GM18517 (cell line): Measurements from ENCODE around the gene SCN2B.

Experiments
- ATAC-seq: cut with Tn5 transposase; IDR thresholded peaks from one replicate; pipeline ENCODE4 v1.9.1; 2021; ENCODE audit warnings: mild to moderate bottlenecking, moderate library complexity; ENCODE audit not compliant: unreplicated experiment

SCN2B gene

DNA sequence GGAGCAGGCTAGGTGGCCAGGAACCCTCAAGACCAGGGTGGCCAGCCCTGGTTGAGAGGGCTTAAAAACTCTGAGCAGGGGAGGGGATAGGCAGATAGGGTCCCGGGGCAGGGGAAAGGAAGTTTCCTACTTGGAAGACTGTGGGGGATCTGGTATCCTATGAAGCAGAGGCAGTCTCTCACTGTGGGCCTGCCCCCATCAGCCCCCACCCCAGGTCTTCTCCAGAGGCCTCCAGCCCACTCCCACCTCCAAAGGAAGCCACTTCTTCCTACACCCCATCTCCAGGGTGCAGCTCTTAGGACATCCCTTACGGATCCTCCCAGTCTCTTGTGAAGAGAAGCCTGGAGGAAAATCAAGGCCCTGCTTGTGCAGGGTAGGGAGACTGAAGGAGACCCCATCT, 40.1 kb downstream of the SCN2B start:
- no peak for ATAC-seq

DNA sequence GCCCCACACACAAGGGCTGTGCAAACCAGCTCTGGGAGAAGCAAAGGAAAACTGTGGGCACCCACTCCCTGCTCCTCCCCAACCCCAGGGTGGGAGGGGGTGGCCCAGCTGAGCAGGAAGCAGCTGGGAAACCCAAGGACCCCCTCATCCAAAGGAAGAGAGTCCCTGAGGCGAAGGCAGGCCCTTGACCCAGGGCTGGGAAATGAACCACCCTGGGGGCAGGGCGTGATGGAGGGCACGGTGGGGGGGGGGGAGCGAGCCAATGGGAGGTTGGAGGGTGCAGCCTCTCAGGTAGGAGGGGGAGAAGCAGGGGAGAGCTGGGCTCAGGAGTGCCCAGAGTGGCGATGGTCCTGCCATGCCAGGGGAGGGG, 40.7 kb downstream of the SCN2B start:
- no peak for ATAC-seq

DNA sequence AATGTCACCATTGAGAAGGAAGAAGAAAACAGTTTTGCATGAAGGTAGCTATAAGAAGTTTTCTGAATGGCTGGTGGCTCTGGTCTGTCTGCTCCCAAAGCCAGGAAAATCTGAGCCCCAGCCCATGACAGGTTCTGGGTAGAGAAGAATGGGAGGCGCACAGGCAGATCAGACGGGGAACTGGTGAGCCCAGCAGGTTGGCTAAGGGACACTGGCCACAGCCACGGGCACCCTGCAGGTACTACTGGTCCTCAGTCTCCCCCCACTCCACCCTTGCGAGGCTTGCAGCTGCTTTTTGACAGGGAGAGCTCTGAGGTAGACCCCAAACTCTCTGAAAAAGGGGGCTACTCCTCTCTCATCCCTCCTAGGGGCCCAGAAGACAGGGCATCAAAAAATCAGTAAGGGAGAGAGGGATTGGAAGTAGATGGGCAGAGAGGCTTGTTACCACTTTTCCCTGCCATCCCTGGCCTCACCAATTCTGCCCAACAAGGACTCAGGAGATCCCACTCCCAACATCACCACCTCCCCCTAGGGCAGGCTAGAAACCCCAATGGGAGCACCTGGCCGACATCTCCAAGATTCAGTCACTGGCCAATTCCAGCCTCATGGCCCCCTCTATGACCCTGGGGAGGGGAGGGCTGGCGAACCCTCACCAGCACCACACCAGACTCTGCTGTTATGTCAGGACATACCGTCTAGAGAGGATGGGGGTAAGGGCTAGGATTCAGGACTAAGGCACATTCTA, 41.2 kb downstream of the SCN2B start:
- no peak for ATAC-seq

DNA sequence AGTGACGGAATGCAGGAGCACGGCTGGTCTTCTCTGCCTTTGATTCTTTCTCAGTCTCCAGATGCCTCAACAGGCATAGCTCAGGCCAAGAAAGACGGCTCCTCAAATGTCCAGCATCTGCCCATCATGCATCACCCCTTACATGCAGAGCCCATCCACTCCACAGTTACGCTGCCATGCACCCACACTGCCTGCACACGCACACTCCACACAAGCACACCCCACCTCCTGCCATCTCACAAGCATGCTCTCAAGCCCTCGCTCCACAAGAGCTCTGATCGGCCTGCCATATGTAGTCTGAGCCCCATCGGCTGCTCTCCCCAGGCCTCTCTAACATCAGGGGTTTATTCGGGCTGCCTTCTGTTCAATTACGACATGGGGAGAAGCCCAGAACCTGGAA, 42.6 kb downstream of the SCN2B start:
- no peak for ATAC-seq

DNA sequence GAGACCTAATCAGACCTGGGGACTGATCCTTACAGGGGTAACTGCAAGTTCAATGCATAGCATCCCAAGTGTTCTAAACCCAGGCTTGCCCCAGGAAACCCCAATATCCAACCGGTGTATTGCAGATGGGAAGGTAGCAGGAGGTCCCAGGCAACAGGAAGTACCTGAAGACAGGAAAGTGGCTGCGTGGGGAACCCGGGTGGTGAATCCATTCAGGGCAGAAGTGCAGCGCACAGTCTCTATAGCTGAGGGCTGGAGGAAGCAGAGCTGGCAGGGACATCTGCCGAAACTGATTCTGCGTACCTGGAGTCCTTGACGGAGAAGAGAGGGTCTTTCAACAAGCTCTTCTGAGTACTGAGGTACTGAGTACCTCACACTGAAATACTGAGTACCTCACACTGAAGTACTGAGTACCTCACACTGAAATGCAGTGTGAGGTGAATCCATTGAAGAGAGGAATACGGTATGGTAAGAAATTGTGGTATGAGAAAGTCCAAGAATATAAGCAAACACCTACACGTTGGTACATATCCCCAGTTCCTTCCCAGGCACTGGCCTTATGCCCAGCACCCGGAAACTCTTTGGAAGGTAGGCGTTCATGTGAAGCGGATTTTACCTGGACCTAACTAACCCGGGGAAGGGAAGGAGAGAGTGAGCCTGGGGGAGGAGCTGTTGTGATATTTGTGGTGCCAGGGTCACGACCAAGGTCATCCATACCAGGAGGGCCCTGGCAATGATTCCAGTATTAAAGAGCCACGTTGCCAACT, 43.9 kb downstream of the SCN2B start:
- no peak for ATAC-seq

DNA sequence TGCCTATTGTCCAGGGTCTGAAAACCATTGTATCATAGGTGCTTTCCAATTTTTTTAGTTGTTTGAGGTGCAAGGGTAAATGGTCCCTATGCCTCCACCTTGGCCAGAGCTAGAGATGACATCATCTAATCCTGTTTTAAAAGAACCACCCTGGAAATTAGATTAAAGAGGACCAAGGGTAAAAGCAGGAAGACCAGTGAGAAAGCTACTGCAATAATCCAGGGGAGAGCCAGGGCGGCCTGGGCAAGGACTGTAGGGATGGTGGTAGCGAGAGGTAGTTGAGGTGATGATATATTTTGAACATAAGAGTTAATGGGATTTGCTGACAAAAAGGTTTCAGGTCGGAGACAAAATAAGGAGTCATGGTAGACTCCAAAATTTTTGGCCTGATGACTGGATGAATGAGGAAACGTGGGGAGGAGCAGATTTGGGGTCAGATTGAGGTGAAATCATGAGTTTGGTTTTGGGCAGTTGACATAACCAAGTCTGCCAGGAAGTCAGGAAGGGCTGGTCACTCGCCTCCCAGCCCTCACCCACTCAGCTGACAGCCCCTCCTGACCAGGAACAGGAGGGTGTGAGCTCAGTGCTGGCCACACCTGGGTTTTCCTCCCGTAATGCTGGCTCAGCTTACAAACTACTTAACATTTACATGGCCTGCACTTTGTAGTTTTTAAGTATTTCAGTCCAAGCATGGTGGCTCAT, 46.8 kb downstream of the SCN2B start:
- no peak for ATAC-seq

DNA sequence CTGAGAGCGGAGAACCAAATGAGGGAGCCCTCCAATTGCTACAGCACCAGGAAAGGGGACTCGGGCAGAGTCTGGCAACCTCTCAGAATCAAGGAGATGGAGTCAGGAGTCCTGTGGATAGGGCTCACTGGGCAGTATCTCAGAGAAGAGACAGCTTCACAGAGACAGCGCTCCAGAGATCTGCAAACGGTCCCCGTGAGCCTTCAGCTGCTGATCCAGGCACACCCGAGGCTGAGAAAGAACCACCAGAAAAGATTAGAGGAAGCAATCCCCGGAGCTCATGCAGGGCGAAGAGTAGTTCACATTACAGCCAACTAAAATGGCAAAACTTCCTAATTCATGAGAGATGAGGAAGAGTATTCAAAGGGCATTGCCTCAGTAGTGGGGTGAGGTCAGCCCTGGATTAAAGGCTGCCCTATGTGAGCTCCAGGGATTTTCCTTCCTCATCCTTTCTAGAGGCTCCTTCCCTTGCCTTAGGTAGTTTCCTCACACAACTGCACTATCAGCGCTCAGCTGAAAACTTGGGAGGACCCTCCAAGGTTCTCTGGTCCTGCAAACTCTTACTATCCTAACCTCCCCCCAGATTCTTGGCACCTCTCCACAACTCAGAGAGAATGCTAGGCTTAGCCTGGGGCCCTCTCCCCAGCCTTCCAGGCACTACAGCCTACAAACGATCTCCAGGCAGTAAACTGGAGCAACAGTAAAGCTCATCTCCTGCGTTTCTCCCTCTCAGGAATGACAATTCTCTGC, 47.5 kb downstream of the SCN2B start:
- no peak for ATAC-seq

DNA sequence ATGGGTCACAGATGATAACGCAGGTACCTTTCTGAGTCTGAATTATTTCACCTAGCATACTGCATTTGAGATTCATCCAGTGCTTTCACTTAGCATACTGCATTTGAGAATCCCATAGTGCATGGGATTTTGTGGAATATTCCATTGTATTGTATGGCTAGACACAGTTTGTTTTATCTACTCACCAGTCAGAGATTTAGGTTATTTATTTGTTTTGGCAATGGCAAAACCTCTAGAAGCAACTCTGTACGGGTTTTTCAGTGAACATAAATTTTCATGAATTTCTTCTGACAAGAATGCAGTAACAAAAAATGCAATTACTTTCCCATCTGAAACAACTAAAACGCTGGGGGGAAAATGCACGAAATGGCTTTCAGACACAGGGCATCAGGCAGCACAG, 48.1 kb downstream of the SCN2B start:
- ATAC-seq, result no peak

DNA sequence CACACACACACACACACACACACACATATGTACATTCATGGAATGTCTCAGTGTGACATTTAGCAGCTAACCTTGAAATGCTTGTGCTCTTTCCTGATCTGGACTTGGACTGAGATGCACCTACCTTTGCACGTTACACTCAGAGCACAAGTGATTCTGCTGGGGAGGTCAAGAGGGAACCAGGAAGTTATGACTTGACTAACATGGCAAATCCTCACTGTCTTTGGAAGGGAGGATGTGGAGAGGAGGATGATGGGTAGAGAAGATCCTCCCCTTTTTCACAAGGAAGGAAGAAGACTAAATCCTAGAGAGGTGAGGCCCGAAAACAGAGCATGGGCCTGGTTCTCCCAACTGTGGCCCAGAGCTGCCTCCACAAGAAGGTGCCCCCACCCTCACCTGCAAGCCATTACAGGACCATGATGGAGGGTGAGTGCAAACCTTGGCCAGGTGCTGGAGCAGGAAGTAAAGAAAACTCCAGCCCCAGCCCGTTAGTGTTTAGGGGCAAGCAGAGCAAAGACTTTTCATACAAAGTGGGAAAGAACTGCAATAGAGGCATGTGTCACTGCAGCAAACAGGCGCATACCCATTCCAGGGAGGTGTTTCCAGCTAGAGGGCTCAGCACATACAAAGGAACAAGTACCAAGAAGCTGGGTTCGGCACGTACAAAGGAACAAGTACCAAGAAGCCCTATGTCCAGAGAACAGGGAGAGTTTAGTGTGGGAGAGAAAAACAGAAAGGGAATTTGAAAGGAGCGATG, 50.2 kb downstream of the SCN2B start:
- no peak for ATAC-seq

DNA sequence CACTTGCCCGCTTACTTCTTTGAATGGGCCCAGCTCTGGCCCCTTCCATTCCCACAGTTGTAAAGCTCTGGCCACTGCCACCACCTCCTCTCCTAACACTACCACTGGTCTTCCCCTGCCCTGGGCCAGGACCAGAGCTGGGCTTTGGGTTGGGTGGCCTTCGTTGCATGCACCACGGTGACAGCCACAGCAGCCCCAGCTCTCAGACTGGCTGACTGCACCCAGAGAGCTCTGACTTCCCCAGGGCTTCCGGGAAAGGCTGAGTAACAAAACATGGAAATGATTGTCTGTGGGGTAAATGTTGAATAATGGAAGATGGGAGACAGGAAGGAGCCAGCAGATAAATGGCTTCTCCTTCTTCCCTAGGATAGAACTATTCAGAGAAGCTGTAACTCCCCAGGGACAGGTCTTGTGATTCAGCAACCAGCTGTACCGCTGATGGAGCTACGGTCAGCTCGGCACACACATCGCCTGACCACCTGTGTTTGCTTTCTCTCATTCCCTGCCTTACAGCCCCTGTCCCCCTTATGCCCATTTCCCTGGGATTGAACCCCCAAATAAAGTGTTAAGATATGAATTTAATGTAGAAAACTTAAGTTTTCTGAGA, 51.4 kb downstream of the SCN2B start:
- no peak for ATAC-seq

DNA sequence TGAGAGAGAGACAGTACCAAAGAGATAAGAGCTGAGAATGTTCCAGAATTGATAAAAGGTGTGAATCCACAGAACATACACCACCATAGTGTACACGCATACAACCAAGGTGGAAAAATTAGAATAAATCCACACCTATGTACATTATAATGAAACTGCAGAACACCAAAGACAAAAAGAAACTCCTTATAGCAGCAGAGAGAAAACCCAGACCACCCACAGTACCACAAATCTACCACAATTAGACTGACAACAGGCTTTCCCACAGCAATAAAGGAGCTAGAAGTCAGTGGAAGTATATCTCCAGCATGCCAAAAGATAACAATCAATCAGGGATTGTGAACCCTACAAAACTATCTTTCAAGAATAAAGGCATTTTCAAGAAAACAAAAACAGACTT, 55.6 kb downstream of the SCN2B start:
- no peak for ATAC-seq

DNA sequence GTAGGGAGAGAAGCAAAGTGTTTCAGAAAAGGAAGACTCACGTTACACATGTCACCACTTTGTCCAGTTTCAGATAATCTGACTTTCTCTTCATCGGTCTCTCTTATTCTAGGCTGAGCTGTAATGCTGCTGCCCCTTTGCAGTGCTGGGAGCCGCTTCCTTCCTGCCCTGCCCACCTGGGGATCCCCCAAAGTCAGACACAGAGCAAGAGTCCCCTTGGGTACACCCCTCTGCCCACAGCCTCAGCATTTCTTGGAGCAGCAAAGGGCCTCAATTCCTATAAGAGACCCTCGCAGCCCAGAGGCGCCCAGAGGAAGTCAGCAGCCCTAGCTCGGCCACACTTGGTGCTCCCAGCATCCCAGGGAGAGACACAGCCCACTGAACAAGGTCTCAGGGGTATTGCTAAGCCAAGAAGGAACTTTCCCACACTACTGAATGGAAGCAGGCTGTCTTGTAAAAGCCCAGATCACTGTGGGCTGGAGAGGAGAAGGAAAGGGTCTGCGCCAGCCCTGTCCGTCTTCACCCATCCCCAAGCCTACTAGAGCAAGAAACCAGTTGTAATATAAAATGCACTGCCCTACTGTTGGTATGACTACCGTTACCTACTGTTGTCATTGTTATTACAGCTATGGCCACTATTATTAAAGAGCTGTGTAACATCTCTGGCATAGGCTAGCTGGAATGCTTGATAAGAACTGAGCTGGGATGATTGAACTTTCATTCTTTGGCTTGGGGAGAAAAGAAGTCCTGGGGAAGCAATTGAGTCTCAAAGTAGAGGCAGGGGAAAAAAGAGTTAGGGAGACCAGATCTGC, 58.4 kb downstream of the SCN2B start:
- no peak for ATAC-seq

DNA sequence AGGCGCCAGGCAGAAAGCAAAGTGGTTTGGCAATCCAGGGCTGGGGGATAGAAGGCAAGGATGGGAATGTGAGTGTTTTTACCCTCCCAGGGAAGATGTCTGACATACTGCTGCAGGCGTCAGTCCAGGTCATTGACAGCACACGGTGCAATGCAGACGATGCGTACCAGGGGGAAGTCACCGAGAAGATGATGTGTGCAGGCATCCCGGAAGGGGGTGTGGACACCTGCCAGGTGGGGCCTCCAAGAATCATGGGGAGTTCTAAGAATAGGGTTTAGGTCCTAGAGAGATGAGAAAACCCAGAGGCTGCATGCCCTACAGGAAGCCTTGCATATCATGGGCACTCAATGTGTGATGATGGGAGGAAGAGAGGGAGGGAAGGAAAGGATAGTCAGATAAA, 61.4 kb downstream of the SCN2B start:
- ATAC-seq, result no peak

DNA sequence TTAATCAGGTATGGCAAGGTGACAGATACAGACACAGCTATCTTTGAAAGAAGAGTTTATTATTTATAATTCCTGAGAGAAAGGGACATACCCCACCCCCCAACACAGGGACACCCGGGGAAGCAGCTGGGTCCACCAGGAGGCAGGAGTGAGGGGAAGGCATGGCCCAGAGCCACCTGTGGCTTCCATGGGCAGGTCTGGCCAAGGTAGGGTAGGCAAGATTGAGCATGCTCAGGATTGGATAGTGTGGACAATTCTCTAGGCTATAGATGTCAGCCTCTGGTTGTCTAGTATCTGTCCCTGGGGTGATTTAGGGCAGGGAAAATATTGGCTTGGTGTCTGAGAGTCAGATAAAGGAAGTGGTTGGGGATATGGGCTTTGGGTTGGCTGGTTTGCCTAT, 62.2 kb downstream of the SCN2B start:
- no peak for ATAC-seq

DNA sequence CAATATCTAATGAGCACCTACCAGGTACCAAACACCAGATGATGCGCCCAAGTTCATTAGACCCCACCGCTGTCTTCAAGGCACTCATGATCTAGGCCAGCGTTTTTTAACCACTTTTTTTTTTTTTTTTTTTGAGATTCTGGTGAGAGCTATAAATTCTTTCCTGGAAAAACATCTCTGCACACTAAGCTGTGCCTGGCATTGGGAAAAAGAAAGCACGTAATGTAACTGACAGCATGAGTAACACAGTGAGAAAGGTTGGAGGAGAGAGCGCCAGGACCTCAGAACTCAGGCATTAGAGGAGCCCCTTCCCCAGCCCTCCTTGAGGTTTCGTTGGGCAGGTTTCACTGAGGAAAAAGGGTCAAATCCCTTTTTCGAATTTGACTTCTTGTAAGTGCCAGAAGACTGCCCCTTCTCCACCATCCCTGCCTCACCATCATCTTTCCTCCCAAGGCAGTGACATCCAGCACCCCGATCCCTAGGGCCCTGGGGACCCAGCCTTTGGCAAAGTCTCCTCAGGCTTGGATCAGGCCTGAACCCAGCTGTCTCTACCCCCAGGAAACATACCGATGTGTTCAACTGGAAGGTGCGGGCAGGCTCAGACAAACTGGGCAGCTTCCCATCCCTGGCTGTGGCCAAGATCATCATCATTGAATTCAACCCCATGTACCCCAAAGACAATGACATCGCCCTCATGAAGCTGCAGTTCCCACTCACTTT, 63.6 kb downstream of the SCN2B start:
- no peak for ATAC-seq
